ENCODE results near the gene NMUR2.

The NMUR2 gene

DNA sequence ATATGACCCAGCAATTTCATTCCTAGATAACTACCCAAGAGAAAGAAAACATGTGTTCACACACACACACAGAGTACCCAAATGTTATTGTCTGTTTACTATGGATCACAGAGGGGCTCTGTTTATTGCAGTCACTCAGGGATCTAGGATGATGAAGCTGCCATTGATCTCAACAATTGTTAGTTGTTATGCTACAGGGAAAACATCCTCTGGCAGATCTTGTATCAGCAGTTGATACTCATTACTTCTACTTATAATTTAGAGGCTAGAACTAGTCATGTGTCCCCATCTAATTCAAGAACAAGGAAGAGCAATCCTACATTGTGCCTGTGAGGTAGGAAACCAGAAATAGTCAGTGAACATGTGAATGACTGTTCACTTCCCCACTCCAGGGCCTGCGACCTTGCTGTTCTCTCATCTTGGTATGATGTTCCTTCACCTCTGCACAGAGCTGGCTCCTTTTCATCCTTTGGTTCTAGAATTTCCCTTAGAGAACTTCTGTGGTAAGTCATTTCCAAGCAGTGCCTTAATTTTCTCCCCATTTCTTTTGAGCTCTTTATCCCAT, 30.3 kb downstream of the NMUR2 start:
- no peak overlapping the region for H3K4me3 ChIP-seq (ENCODE audit: low read length in 2 of 2)
- H3K4me1 ChIP-seq (ENCODE audit: control insufficient read depth in 2 of 2, insufficient read depth in 2 of 2, low read length in 2 of 2) = no peaks in the 10 kb centered on the region
- H3K36me3 ChIP-seq (ENCODE audit: control insufficient read depth in 2 of 2, insufficient read depth in 2 of 2, low read length in 2 of 2) = no peaks in the 10 kb centered on the region
- H3K27ac ChIP-seq (ENCODE audit: low read depth in 2 of 2, low read length in 2 of 2) = no peak overlapping the region
- no peaks in the 10 kb centered on the region for H3K27me3 ChIP-seq (ENCODE audit: control insufficient read depth in 2 of 2, insufficient read depth in 2 of 2, low read length in 2 of 2)
- no peaks in the 10 kb centered on the region for H3K9me3 ChIP-seq (ENCODE audit: control insufficient read depth in 2 of 2, low read length in 2 of 2)
- H3K9ac ChIP-seq (ENCODE audit: low read depth in 1 of 2, low read length in 2 of 2) = no peak overlapping the region

DNA sequence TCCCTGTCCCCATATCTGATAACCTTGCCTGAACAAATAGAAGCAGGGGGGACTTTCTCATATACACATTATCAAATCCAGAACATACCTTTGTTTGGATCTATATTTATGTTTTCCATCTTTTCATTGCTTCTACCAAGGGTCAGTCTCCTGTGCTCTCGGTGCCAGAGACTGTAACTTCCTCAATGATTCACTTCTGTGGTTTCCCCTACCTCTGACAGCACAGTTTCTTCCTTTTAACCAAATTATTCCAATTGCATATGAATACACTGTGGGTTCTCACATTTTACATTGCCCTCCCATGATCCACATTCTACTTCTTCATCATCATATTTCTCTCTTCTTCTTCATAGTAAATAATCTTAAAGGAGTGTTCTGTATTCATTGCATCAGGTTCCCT, 32.2 kb downstream of the NMUR2 start:
- no peaks in the 10 kb centered on the region for H3K36me3 ChIP-seq (ENCODE audit: control insufficient read depth in 2 of 2, insufficient read depth in 2 of 2, low read length in 2 of 2)

DNA sequence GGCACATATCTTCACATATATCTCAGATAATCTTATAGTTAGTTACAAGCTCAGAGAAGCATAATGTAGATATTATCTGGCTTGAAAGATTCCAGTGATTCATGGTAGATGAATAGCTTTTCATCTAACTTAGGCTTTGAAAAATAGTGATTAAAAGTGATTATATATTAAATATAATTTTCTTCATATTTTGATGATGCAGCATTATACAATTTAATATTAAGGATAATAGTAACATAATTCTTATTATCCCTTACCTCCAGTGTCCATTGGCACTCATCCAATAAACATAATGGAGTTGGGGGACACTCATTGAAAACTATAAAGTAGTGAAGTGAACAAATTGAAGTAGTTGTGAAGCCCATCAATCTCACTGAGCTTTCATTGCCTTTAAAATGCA, 35.8 kb downstream of the NMUR2 start:
- Histone ChIP-seq H3K36me3 (ENCODE audit: control insufficient read depth in 2 of 2, insufficient read depth in 2 of 2, low read length in 2 of 2) (no peaks in the 10 kb centered on the region), H3K4me1 (ENCODE audit: control insufficient read depth in 2 of 2, insufficient read depth in 2 of 2, low read length in 2 of 2) (no peaks in the 10 kb centered on the region), H3K27me3 (ENCODE audit: control insufficient read depth in 2 of 2, insufficient read depth in 2 of 2, low read length in 2 of 2) (no peaks in the 10 kb centered on the region), H3K27ac (ENCODE audit: low read depth in 2 of 2, low read length in 2 of 2) (no peak overlapping the region), H3K4me3 (ENCODE audit: low read length in 2 of 2) (no peak overlapping the region), H3K9me3 (ENCODE audit: control insufficient read depth in 2 of 2, low read length in 2 of 2) (no peaks in the 10 kb centered on the region), H3K9ac (ENCODE audit: low read depth in 1 of 2, low read length in 2 of 2) (no peak overlapping the region)

More for the DNA sequence above, 32.2 kb downstream of the NMUR2 start:
- no peaks in the 10 kb centered on the region for H3K9me3 ChIP-seq (ENCODE audit: control insufficient read depth in 2 of 2, low read length in 2 of 2)
- H3K4me3 ChIP-seq (ENCODE audit: low read length in 2 of 2) = no peak overlapping the region
- H3K9ac ChIP-seq (ENCODE audit: low read depth in 1 of 2, low read length in 2 of 2) = no peak overlapping the region
- no peaks in the 10 kb centered on the region for H3K4me1 ChIP-seq (ENCODE audit: control insufficient read depth in 2 of 2, insufficient read depth in 2 of 2, low read length in 2 of 2)
- H3K27me3 ChIP-seq (ENCODE audit: control insufficient read depth in 2 of 2, insufficient read depth in 2 of 2, low read length in 2 of 2) = no peaks in the 10 kb centered on the region
- H3K27ac ChIP-seq (ENCODE audit: low read depth in 2 of 2, low read length in 2 of 2) = no peak overlapping the region

DNA sequence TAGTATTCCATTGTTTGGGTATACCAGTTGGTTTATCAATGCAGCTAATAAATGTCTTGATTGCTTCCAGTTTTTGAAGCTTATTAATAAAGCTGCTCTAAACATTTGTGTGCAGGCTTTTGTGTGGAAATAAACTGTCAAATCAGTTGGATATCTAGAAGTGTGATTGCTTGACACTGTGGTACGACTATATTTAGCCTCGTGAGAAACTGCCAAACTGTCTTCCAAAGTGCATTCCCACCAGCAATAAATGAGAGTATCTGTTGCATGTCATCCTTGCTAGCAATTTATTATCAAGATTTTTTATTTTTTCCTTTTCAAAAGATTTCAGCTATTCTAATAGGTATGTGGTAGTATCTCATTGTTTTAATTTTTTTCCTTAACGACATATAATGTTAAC, 37.5 kb downstream of the NMUR2 start:
- Histone ChIP-seq H3K4me3 (ENCODE audit: low read length in 2 of 2) (no peak overlapping the region), H3K9ac (ENCODE audit: low read depth in 1 of 2, low read length in 2 of 2) (no peak overlapping the region), H3K36me3 (ENCODE audit: control insufficient read depth in 2 of 2, insufficient read depth in 2 of 2, low read length in 2 of 2) (no peaks in the 10 kb centered on the region), H3K27me3 (ENCODE audit: control insufficient read depth in 2 of 2, insufficient read depth in 2 of 2, low read length in 2 of 2) (no peaks in the 10 kb centered on the region), H3K9me3 (ENCODE audit: control insufficient read depth in 2 of 2, low read length in 2 of 2) (no peaks in the 10 kb centered on the region), H3K27ac (ENCODE audit: low read depth in 2 of 2, low read length in 2 of 2) (no peak overlapping the region), H3K4me1 (ENCODE audit: control insufficient read depth in 2 of 2, insufficient read depth in 2 of 2, low read length in 2 of 2) (no peaks in the 10 kb centered on the region)

DNA sequence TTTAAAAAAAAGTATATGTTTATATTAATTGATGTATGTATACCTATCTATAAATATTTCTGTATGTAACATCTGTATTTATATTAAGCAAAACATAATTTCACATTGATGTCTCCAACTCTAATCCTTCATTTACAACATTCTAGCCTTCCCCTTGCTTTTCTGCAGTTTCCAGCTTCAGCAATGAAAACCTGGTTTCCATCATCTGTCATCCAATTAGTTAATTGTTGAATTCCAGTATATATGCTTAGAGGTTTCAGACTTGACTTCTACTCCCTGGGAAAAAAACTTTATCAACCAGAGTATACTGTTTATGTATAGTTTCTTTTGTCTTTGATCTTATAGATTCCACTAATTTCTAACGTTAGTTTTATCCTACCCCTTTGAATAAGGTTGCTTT, 38.4 kb downstream of the NMUR2 start:
- Histone ChIP-seq H3K9ac (ENCODE audit: low read depth in 1 of 2, low read length in 2 of 2) (no peak overlapping the region), H3K4me3 (ENCODE audit: low read length in 2 of 2) (no peak overlapping the region), H3K27ac (ENCODE audit: low read depth in 2 of 2, low read length in 2 of 2) (no peak overlapping the region), H3K9me3 (ENCODE audit: control insufficient read depth in 2 of 2, low read length in 2 of 2) (no peaks in the 10 kb centered on the region), H3K36me3 (ENCODE audit: control insufficient read depth in 2 of 2, insufficient read depth in 2 of 2, low read length in 2 of 2) (no peaks in the 10 kb centered on the region), H3K27me3 (ENCODE audit: control insufficient read depth in 2 of 2, insufficient read depth in 2 of 2, low read length in 2 of 2) (no peaks in the 10 kb centered on the region), H3K4me1 (ENCODE audit: control insufficient read depth in 2 of 2, insufficient read depth in 2 of 2, low read length in 2 of 2) (no peaks in the 10 kb centered on the region)

DNA sequence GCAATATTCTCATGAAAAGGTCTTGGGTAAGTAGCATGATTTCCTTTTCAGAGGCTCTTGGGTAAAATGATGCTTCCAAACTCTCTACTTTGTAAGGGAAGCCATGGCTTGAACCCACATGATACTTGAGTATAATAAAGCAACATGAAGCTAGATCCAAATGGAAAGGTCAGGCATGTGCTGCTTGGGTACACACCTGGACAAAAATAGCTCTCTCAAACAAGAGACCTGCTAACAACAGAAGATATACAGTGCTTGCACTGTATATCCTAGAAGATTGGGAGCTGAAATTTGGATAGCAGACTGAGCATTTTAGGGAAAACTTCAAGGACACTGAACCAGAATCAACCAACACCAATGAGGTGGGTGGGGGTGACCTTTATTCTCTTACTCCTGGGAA, 40.2 kb downstream of the NMUR2 start:
- Histone ChIP-seq H3K36me3 (ENCODE audit: control insufficient read depth in 2 of 2, insufficient read depth in 2 of 2, low read length in 2 of 2) (no peaks in the 10 kb centered on the region), H3K4me1 (ENCODE audit: control insufficient read depth in 2 of 2, insufficient read depth in 2 of 2, low read length in 2 of 2) (no peaks in the 10 kb centered on the region), H3K27me3 (ENCODE audit: control insufficient read depth in 2 of 2, insufficient read depth in 2 of 2, low read length in 2 of 2) (no peaks in the 10 kb centered on the region), H3K9ac (ENCODE audit: low read depth in 1 of 2, low read length in 2 of 2) (no peak overlapping the region), H3K9me3 (ENCODE audit: control insufficient read depth in 2 of 2, low read length in 2 of 2) (no peaks in the 10 kb centered on the region), H3K4me3 (ENCODE audit: low read length in 2 of 2) (no peak overlapping the region), H3K27ac (ENCODE audit: low read depth in 2 of 2, low read length in 2 of 2) (no peak overlapping the region)

DNA sequence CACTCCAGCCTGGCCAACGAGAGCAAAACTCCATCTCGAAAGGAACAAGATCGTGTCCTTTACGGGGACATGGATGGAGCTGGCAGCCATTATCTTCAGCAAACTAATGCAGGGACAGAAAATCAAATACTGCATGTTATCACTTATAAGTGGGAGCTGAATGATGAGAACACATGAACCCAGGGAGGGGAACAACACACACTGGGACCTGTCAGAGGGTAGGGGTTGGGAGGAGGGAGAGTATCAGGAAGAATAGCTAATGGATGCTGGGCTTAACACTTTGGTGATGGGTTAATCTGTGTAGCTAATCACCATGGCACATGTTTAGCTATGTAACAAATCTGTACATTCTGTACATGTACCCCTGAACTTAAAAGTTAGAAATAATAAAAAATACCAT, 40.9 kb downstream of the NMUR2 start:
- no peak overlapping the region for H3K9ac ChIP-seq (ENCODE audit: low read depth in 1 of 2, low read length in 2 of 2)

DNA sequence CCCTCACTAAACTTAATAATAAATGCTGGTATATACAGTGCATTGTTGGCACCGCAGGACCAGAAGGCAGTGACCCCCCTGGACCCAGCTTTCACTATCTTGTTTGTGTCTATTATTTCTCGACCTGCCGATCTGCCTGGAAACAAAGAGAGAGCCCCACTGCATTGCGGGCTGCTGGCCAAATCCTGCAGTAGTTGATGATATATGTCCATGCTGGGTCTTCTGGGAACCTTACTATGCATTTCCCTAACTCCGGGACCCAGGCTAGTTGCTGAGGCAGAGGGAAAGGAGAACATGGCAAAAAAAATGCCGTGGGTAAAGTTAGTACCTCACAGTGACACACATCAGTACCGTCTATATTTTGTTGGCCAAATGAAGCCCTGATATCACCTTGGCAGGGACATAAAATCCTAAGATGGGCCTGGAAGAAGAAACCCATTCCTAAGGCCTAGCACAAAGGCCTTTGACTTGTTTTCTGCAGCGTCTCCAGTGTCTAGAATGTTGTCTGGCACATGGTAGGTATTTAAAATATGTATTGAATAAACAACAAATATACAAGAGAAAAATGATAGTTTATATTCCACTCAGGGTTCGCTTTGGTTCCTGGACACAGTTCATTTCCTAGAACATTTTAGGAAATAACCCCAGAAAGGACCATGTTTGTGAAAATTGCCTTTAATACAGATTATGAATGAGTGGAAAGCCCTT, 46.1 kb downstream of the NMUR2 start:
- Histone ChIP-seq H3K9me3 (ENCODE audit: control insufficient read depth in 2 of 2, low read length in 2 of 2) (no peaks in the 10 kb centered on the region), H3K9ac (ENCODE audit: low read depth in 1 of 2, low read length in 2 of 2) (no peak overlapping the region), H3K4me1 (ENCODE audit: control insufficient read depth in 2 of 2, insufficient read depth in 2 of 2, low read length in 2 of 2) (no peaks in the 10 kb centered on the region), H3K4me3 (ENCODE audit: low read length in 2 of 2) (no peak overlapping the region), H3K36me3 (ENCODE audit: control insufficient read depth in 2 of 2, insufficient read depth in 2 of 2, low read length in 2 of 2) (no peaks in the 10 kb centered on the region), H3K27me3 (ENCODE audit: control insufficient read depth in 2 of 2, insufficient read depth in 2 of 2, low read length in 2 of 2) (no peaks in the 10 kb centered on the region), H3K27ac (ENCODE audit: low read depth in 2 of 2, low read length in 2 of 2) (no peak overlapping the region)

More for the DNA sequence above, 40.9 kb downstream of the NMUR2 start:
- no peaks in the 10 kb centered on the region for H3K36me3 ChIP-seq (ENCODE audit: control insufficient read depth in 2 of 2, insufficient read depth in 2 of 2, low read length in 2 of 2)
- no peak overlapping the region for H3K4me3 ChIP-seq (ENCODE audit: low read length in 2 of 2)
- no peak overlapping the region for H3K27ac ChIP-seq (ENCODE audit: low read depth in 2 of 2, low read length in 2 of 2)
- H3K4me1 ChIP-seq (ENCODE audit: control insufficient read depth in 2 of 2, insufficient read depth in 2 of 2, low read length in 2 of 2) = no peaks in the 10 kb centered on the region
- H3K27me3 ChIP-seq (ENCODE audit: control insufficient read depth in 2 of 2, insufficient read depth in 2 of 2, low read length in 2 of 2) = no peaks in the 10 kb centered on the region
- H3K9me3 ChIP-seq (ENCODE audit: control insufficient read depth in 2 of 2, low read length in 2 of 2) = no peaks in the 10 kb centered on the region

DNA sequence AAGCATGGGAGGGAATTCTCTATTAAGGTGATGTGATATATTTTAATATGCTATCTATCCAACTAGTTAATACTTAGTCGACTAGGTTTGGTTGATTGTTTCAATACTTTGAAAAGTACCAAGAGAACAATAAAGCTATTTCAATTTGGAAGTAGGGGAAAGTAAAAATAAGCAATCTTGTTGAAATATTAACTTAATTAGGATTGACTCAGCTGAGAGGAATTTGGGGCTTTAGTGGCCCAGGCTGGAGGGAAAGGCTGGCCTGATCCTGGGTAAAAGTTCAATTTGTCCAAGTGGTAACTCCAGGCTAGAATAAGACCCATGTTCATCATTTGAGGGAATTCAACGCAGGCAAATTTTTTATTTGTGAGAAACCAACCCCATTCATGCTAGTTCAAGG, 48.6 kb downstream of the NMUR2 start:
- Histone ChIP-seq H3K9ac (ENCODE audit: low read depth in 1 of 2, low read length in 2 of 2) (no peak overlapping the region), H3K36me3 (ENCODE audit: control insufficient read depth in 2 of 2, insufficient read depth in 2 of 2, low read length in 2 of 2) (no peaks in the 10 kb centered on the region), H3K4me3 (ENCODE audit: low read length in 2 of 2) (no peak overlapping the region), H3K27me3 (ENCODE audit: control insufficient read depth in 2 of 2, insufficient read depth in 2 of 2, low read length in 2 of 2) (no peaks in the 10 kb centered on the region), H3K4me1 (ENCODE audit: control insufficient read depth in 2 of 2, insufficient read depth in 2 of 2, low read length in 2 of 2) (no peaks in the 10 kb centered on the region), H3K9me3 (ENCODE audit: control insufficient read depth in 2 of 2, low read length in 2 of 2) (no peaks in the 10 kb centered on the region), H3K27ac (ENCODE audit: low read depth in 2 of 2, low read length in 2 of 2) (no peak overlapping the region)

DNA sequence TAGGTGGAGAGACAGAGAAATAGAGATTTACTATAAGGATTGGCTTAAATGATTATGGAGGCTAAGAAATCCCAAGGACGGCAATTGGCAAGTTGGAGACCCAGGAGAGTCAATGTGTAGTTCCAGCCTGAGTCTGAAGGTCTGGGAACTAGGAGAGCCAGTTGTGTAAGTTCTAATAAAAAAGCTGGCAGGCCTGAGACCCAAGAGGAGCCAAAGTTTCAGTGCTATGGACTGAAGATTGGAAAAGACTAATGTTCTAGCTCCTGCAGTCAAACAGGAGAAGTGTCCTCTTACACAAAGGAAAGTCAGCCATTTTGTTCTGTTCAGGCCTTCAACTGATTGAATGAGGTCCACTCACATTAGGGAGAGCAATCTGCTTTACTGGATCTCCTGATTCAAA, 50.0 kb downstream of the NMUR2 start:
- Histone ChIP-seq H3K27me3 (ENCODE audit: control insufficient read depth in 2 of 2, insufficient read depth in 2 of 2, low read length in 2 of 2) (no peaks in the 10 kb centered on the region), H3K36me3 (ENCODE audit: control insufficient read depth in 2 of 2, insufficient read depth in 2 of 2, low read length in 2 of 2) (no peaks in the 10 kb centered on the region), H3K4me3 (ENCODE audit: low read length in 2 of 2) (no peak overlapping the region), H3K4me1 (ENCODE audit: control insufficient read depth in 2 of 2, insufficient read depth in 2 of 2, low read length in 2 of 2) (no peaks in the 10 kb centered on the region), H3K9me3 (ENCODE audit: control insufficient read depth in 2 of 2, low read length in 2 of 2) (no peaks in the 10 kb centered on the region), H3K27ac (ENCODE audit: low read depth in 2 of 2, low read length in 2 of 2) (no peak overlapping the region), H3K9ac (ENCODE audit: low read depth in 1 of 2, low read length in 2 of 2) (no peak overlapping the region)

Measured in mucosa of rectum (tissue), 2 donors.